ENCODE measurements around the gene PRKN.

Gene PRKN

DNA sequence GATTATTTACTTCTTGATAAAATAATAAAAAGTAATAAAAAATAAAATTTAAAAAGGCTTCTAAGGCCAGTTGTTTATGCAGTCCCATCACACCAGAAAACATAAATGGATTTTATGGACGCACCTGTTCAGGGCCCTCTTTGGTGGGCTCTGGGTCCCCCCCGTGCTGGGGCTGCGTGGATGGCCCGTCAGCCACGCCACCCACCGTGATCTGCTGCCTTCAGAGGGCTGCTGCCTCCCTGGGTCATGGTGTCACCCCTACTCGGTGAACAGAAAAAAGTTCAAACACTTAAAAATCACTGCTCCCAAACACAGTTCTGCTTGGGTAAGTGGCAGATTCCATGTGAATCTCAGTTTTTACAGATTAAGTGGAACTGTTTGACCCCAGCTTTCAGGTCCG lies 1006.1 kb downstream of the PRKN start:
- Histone ChIP-seq H3K79me2 (ENCODE audit: low read length) (no peaks in the 10 kb centered on the region), H3K4me3 (ENCODE audit: low read length) (no peak overlapping the region), H3K27me3 (ENCODE audit: low read depth, low read length) (no peaks in the 10 kb centered on the region), H4K20me1 (ENCODE audit: insufficient read depth, low read length) (no peaks in the 10 kb centered on the region), H3K4me1 (ENCODE audit: low read length) (no peaks in the 10 kb centered on the region), H3K9ac (ENCODE audit: low read length) (no peak overlapping the region), H3K9me3 (ENCODE audit: insufficient read depth, low read length) (no peaks in the 10 kb centered on the region), H2AFZ (ENCODE audit: low read depth, low read length) (no peak overlapping the region), H3K36me3 (replicated peaks; ENCODE audit: low read depth, low read length) (no peaks in the 10 kb centered on the region), H3K27ac (ENCODE audit: low read length) (no peak overlapping the region), H3K4me2 (ENCODE audit: low read length) (no peak overlapping the region)
- TF ChIP-seq, protein P1, sequence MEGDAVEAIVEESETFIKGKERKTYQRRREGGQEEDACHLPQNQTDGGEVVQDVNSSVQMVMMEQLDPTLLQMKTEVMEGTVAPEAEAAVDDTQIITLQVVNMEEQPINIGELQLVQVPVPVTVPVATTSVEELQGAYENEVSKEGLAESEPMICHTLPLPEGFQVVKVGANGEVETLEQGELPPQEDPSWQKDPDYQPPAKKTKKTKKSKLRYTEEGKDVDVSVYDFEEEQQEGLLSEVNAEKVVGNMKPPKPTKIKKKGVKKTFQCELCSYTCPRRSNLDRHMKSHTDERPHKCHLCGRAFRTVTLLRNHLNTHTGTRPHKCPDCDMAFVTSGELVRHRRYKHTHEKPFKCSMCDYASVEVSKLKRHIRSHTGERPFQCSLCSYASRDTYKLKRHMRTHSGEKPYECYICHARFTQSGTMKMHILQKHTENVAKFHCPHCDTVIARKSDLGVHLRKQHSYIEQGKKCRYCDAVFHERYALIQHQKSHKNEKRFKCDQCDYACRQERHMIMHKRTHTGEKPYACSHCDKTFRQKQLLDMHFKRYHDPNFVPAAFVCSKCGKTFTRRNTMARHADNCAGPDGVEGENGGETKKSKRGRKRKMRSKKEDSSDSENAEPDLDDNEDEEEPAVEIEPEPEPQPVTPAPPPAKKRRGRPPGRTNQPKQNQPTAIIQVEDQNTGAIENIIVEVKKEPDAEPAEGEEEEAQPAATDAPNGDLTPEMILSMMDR (IDR thresholded peaks at IDR 0.05; ENCODE audit: low read depth, low read length): no peak
- TF ChIP-seq EZH2phosphoT487 (IDR thresholded peaks at IDR 0.05; ENCODE audit: low read depth): no peak

DNA sequence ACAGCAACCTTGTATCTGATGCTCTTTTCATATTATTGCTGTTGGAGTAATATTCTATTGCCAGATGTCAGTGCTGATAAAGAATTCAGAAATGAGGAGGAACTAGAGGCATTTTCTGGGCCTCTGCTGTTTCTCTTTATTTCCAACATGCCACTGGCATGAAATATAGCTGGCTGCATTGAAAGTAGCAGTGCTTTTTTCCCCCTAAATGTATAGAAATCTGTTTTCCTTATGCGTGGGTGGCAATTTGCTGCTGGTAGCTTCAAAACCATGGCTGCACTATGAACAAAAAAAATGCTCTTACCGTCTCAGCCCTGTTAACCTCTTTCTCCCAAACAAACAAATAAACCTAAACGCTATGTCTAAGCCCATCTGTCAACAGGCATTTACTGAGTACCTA lies 1011.4 kb downstream of the PRKN start:
- Histone ChIP-seq H3K79me2 (ENCODE audit: low read length) (no peaks in the 10 kb centered on the region), H3K9ac (ENCODE audit: low read length) (no peak overlapping the region), H3K27ac (ENCODE audit: low read length) (no peak overlapping the region), H3K9me3 (ENCODE audit: insufficient read depth, low read length) (no peaks in the 10 kb centered on the region), H3K4me1 (ENCODE audit: low read length) (no peaks in the 10 kb centered on the region), H3K4me2 (ENCODE audit: low read length) (no peak overlapping the region), H2AFZ (ENCODE audit: low read depth, low read length) (no peak overlapping the region), H3K27me3 (ENCODE audit: low read depth, low read length) (no peaks in the 10 kb centered on the region), H4K20me1 (ENCODE audit: insufficient read depth, low read length) (no peaks in the 10 kb centered on the region), H3K4me3 (ENCODE audit: low read length) (no peak overlapping the region), H3K36me3 (replicated peaks; ENCODE audit: low read depth, low read length) (no peaks in the 10 kb centered on the region)
- TF ChIP-seq, protein P1 (IDR thresholded peaks at IDR 0.05; ENCODE audit: low read depth, low read length): no peak
- TF ChIP-seq EZH2phosphoT487 (IDR thresholded peaks at IDR 0.05; ENCODE audit: low read depth): no peak

DNA sequence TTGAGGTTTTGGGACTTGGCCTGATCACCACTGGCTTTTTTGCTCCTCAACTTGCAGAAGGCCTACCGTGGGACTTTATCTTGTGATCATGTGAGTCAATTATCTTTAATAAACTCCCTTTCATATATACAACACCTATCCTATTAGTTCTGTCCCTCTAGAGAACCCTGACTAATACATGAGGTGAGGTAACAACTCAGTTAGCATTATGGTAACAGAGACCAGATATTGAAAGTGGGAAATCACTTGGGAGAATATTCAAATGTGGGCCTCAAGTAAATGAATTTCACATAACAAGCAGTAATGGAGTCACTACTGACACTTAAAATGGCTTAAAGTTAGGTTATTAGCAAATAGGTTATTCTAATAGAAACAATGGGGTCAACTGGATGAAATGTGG lies 1015.6 kb downstream of the PRKN start:
- Histone ChIP-seq H3K79me2 (ENCODE audit: low read length) (no peaks in the 10 kb centered on the region), H3K9ac (ENCODE audit: low read length) (no peak overlapping the region), H3K4me1 (ENCODE audit: low read length) (no peaks in the 10 kb centered on the region), H3K36me3 (replicated peaks; ENCODE audit: low read depth, low read length) (no peaks in the 10 kb centered on the region), H3K4me2 (ENCODE audit: low read length) (no peak overlapping the region), H3K27ac (ENCODE audit: low read length) (no peak overlapping the region), H3K9me3 (ENCODE audit: insufficient read depth, low read length) (no peaks in the 10 kb centered on the region), H2AFZ (ENCODE audit: low read depth, low read length) (no peak overlapping the region), H3K4me3 (ENCODE audit: low read length) (no peak overlapping the region), H3K27me3 (ENCODE audit: low read depth, low read length) (no peaks in the 10 kb centered on the region), H4K20me1 (ENCODE audit: insufficient read depth, low read length) (no peaks in the 10 kb centered on the region)
- TF ChIP-seq EZH2phosphoT487 (IDR thresholded peaks at IDR 0.05; ENCODE audit: low read depth): no peak
- TF ChIP-seq, protein P1 (IDR thresholded peaks at IDR 0.05; ENCODE audit: low read depth, low read length): no peak

DNA sequence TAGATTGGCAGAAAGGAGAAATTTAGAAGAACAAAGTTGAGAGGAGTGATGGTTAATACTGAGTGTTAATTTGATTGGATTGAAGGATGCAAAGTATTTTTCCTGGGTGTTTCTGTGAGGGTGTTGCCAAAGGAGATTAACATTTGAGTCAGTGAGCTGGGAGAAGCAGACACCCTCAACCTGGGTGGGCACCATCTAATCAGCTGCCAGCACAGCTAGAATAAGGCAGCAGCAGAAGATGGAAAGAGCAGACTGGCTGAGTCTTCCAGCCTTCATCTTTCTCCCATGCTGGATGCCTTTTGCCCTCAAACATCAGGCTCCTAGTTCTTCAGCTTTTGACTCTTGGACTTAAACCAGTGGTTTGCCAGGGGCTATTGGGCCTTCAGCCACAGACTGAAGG lies 1016.1 kb downstream of the PRKN start:
- no peaks in the 10 kb centered on the region for H3K79me2 ChIP-seq (ENCODE audit: low read length)
- H2AFZ ChIP-seq (ENCODE audit: low read depth, low read length): no peak overlapping the region
- no peaks in the 10 kb centered on the region for H3K9me3 ChIP-seq (ENCODE audit: insufficient read depth, low read length)
- H3K4me1 ChIP-seq (ENCODE audit: low read length): no peaks in the 10 kb centered on the region
- no peaks in the 10 kb centered on the region for H4K20me1 ChIP-seq (ENCODE audit: insufficient read depth, low read length)
- no peak overlapping the region for H3K4me2 ChIP-seq (ENCODE audit: low read length)
- no peaks in the 10 kb centered on the region for H3K27me3 ChIP-seq (ENCODE audit: low read depth, low read length)
- H3K27ac ChIP-seq (ENCODE audit: low read length): no peak overlapping the region
- TF ChIP-seq, protein P1 (IDR thresholded peaks at IDR 0.05; ENCODE audit: low read depth, low read length): no peak
- no peak for TF ChIP-seq EZH2phosphoT487 (IDR thresholded peaks at IDR 0.05; ENCODE audit: low read depth)
- no peak overlapping the region for H3K4me3 ChIP-seq (ENCODE audit: low read length)
- no peaks in the 10 kb centered on the region for H3K36me3 ChIP-seq (replicated peaks; ENCODE audit: low read depth, low read length)
- no peak overlapping the region for H3K9ac ChIP-seq (ENCODE audit: low read length)

Measured in OCI-LY3 (cell line).